NCI-H1436 (cell line): ENCODE measurements around the gene ABHD11.
"Not testable (repeated sequence)": the region's sequence is repeated elsewhere in the genome, so short reads cannot be mapped to it uniquely, and the experiment has no call there.

Experiments
- DNase-seq: peaks from one replicate; lab custom pipeline; 2025; lab: John Stamatoyannopoulos, UW

The ABHD11 gene, protein sequence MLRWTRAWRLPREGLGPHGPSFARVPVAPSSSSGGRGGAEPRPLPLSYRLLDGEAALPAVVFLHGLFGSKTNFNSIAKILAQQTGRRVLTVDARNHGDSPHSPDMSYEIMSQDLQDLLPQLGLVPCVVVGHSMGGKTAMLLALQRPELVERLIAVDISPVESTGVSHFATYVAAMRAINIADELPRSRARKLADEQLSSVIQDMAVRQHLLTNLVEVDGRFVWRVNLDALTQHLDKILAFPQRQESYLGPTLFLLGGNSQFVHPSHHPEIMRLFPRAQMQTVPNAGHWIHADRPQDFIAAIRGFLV

DNA sequence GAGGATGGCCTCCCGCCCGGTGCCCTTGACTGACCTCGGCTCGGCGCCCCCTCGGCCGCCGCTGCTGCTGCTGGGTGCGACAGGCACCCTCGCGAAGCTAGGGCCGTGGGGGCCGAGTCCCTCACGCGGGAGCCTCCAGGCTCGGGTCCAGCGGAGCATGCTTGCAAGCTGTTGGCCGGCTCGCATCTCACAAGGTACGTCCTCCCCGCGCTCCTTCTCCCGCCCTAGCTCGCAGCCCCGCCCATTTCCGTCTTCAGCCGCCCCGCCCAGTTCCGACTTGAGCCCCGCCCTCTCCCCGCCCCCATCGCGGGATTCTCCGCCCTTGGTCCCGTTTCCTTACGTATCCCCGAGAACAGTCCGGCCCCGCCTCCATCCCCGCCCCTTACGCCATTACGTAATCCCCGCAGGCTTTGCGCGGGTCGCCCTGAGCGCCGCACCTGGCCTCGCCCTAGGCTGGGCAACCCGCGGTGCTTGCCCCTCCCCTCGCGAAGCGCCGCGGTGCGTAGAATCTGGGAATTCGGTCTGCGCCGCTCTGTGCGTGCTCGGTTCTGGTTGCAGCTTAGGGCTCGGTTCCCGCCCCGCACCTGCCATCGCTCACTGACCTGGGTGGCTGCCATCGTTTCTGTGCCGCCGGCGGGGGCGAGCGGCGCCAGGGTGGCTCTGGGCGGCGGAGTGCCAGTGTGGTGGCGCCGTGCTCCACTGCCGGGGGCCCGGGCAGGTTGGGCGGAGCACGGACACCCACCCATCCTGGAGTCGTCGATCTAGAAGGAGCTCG lies at the start of gene ABHD11:
Gene ABHD11, minus strand, starts transcription at position 191 of the 775 bp plus-strand sequence. Its CDS starts 32 bp downstream, at position 159.
- DNase-seq = peak; percentile 97

DNA sequence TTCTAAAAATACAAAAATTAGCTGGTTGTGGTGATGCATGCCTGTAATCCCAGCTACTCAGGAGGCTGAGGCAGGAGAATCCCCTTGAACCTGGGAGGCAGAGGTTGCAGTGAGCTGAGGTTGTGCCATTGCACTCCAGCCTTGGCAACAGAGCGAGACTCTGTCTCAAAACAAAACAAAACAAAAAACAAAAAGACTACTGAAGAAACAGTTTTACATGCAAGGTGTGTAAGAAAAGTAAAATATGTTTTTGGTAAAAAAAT lies 49.1 kb upstream of the ABHD11 start:
- DNase-seq = not testable (repeated sequence)

DNA sequence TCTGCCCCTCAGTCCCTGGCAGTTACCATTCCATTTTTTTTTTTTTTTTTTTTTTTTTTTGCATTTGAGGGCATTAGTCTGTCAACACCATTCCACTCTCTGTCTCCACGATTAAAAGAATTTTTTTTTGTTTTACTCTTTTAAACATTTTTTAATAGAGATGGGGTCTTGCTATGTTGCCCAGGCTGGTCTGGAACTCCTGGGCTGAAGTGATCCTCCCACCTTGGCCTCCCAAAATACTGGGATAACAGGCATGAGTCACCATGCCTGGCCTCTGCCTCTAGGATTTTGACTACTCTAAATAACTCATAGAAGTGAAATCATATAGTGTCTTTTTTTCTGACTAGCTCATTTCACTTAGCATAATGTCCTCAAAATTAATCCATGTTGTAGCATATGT lies 48.0 kb upstream of the ABHD11 start:
- no peak for DNase-seq

DNA sequence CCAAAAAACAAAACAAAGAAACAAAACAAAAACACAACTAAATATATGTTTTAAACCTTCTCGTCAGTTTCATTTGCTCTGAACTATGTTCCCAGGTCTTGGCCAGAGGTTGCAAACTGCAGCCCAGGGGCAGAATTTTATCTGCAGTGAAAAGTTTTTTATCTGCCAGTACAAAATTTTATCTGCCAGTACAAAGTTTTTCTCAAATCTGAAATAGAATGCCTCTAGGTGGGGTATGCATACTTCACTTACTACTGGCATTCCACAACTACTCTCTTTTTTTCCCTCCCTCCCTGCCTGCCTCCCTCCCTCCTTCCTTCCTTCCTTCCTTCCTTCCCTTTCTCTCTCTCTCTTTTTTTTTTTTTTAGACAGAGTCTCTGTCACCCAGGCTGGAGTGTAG lies 40.9 kb upstream of the ABHD11 start:
- DNase-seq = no peak

DNA sequence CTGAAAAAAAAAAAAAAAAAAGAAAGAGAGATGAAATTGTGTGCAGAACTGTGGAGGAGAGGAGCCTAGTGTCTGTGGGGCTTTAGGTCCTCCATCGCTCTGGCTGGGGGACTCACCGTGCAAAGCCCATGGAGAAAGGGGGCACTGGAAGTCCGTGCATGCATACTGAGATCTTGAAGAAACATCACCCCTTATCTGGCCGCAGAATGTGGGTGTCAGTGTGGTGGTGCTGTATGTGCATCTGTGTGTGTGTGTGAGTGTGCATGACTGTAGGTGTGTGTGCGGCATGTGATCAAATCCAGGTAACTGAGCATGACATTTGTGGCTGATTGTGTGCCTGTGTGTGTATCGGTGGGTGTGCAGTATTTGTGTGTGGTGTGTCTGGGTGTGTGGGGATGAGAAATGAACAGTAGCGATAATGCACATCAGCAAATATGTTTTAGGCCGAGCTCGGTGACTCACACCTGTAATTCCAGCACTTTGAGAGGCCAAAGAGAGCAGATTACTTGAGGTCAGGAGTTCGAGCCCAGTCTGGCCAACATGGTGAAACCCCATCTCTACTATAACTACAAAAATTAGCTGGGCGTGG lies 40.3 kb upstream of the ABHD11 start:
- DNase-seq = no peak

DNA sequence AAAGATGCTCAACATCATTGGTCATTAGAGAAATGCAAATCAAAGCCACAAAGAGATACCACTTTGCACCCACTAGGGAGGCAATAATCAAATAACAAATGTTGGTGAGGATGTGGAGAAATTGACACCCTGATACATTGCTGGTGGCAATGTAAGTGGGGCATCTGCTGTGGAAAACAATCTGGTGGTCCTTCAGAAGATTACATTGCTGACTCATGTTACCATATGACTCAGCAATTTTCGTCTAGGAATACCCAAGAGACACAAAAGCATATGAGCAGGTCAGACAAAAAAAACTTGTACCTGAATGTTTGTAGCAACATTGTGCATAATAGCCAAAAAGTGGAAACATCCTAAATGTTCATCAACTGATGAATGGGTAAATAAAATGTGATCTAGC lies 36.3 kb upstream of the ABHD11 start:
- peak; percentile 49 for DNase-seq

DNA sequence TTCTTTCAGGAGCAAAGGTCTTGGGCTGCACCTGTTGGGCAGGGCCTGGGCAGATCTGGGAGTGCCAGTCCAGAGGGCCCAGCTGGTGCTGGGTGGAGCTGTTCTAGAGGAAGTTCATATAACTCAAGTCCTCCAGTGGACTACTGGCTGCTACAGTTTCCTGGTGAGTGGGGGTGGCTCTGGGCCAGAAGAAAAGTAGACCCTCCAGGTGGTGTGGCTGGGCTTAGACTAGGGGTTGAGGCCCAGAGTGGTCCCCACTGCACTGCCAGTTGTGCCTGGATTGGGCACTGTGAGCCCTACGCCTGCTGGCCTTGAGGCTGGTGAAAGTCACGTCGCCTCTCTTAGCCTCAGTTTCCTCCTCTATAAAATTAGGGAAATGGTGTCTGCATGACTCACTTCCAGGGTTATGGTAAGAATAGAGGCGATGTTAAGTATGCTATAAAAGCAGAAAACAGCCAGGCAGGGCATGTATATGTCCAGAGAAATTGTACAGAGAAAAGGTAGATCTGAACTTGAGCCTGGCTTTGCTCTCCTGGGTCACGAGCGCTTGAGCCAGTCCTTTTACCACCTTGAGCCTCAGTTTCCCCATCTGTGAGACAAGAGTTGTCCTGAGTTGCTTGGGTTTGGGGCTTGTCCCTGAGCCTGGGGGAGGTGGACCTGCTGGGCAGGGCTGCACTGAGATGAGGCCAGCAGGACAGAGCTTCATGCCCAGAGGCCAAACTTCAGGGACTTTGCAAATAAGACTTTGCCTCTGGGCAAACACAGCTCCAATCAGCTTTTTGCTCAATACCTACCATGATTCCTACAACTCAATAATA lies 35.3 kb upstream of the ABHD11 start:
- DNase-seq = no peak

DNA sequence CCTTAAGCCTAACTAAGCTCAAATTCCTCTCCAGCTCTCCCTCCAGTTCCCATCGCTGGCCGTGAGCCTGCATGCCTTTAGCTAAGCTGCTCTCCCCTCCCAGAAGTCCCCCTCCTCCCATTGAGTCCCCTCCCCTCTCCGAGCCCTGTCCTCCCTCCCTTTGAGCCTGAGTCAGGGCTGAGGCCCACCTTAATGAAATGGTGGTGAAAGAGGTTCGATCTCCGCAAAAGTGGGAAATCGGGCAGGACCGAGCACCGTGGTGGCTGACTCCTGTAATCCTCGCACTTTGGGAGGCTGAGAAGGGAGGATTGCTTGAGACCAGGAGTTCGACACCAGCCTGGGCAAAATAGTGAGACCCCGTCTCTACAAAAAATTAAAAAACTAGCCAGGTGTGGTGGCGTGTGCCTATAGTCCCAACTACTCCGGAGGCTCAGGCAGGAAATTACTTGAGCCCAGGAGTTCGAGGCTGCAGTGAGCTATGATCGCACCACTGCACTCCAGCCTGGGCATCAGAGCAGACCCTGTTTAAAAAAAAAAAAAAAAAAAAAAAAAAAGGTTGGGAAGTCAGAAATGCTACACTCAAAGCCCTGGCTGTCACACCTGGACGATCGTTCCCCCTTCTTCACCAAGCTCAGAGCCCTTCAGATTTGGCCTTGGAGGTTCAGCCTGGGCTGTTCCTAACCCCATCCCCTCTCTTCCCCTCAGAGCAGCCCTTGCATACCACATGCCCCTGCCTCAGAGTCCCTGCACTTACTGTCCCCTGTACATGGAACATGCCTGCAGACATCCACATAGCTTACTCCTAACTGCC lies 32.5 kb upstream of the ABHD11 start:
- DNase-seq = no peak

DNA sequence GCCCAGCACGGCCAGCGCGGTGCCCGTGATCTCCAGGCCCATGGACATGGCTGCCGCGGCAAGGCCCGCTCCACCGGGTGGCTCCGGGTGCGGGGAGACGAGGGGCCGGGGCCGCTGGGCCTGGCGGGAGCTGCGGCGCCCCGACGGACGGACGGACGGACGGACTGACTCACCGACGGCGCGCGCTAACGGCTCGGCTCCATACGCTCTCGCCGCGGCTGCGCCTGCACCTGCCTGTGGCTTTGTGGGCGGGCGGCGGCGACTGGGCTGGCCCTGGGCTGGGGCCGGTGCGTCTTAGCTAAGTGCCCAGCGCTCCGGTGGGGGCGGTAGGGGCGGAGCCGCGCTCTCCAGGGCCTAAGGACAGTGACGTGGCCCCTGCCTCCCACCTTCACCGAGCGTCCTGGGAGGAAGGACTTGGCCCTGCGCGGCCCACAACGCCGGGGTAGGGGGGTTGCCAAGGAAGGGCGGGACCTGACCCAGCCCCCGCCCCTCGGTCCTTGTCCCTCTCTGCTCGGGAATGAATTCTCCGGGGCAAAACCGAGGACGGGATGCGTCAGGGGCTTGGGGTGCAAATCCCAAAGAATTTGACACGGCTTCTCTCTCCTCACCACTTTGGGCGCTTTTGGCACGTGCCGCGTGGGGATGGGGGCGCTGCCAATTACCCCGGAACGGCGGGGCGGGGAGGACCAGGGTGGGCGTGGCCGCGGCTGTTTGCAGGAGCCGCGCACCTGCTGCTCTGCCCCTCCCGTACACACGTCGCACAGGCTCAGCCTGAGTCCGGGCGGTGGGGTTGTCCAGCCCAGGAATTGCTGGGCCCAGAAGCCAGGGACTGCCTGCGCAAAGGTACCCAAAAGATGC lies 31.6 kb upstream of the ABHD11 start, which contains the start of gene CLDN3:
Gene CLDN3, minus strand, starts transcription at position 269 of the 858 bp plus-strand sequence. Its CDS starts 221 bp downstream, at position 48.
- DNase-seq = peak; percentile 92

DNA sequence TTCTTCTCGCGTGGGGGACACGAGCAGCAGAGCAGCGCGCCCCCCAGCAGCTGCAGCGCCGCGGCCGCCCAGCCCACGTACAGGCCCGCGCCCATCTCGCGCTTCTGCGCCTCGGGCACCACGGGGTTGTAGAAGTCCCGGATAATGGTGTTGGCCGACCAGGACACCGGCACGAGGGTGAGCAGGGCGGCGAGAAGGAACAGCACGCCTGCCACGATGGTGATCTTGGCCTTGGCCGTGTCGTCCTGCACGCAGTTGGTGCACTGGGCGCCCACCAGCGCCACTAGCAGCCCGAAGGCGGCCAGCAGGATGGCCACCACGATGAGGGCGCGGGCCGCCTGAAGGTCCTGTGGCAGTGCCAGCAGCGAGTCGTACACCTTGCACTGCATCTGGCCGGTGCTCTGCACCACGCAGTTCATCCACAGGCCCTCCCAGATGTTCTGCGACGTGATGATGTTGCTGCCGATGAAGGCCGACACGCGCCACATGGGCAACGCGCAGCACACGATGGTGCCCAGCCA lies 30.9 kb upstream of the ABHD11 start:
- DNase-seq = no peak

DNA sequence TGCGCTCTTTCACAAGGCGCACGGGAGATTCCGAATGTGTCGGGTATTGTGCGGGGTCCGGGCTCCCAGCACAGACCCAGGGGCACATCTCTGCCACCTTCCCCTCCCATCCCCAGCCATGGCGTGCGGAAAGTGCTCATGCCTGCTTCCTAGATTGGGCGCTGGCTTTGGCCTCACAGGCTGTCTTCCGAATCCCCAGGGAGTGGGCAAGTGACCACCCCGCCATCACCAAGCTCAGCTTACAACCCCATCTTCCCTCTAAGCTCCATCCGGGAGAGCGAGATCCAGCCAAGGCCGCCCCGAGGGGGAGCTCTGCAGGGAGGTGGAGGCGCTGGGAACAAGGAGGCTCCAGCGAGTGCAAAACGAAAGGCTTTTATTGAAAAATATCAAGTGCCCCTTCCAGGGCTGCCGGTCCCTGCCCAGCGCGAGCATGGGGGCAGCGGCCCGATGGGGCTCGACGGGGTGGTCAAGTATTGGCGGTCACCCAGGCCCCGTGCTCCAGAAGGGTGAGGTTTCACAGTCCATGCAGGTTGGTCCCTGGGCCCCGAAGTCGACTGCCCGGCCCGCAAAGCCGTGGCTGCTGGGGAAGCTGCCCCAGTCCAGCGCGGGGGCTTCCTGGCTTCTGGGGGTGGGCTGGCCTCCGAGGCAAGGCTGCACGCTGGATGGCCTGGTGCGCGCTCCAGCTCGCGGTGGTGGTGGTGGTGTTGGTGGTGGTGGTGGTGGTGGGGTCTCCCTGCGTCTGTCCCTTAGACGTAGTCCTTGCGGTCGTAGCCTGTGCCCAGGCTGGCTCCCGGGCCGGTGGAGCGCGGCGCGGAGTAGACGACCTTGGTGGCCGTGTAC lies 30.3 kb upstream of the ABHD11 start:
- DNase-seq = no peak

DNA sequence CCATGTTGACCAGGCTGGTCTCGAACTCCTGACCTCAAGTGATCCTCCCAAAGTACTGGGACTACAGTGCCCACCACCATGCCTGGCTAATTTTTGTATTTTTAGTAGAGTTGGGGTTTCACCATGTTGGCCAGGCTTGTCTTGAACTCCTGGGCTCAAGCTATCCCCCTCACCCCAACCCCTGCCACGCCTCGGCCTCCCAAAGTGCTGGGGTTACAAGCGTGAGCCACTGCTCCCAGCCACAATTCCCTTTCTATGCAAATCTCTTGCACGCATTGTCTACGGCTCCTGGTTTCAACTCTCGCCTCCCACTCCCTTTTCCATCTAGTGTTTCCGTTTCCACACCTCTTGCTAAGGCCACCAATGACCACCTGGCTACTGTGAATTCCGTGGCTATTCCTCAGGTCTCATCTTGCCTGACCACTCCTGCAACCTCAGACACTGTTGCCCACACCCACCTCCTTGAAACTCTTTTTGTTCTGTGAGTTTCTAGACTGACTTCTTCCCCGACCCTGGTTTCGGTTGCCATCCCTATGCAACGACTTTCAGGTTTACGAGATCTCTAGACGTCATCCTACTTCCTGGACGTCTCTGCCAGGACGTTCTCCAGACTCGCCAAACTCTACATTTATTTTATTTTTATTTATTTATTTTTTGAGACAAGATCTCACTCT lies 28.1 kb upstream of the ABHD11 start:
- DNase-seq = no peak

DNA sequence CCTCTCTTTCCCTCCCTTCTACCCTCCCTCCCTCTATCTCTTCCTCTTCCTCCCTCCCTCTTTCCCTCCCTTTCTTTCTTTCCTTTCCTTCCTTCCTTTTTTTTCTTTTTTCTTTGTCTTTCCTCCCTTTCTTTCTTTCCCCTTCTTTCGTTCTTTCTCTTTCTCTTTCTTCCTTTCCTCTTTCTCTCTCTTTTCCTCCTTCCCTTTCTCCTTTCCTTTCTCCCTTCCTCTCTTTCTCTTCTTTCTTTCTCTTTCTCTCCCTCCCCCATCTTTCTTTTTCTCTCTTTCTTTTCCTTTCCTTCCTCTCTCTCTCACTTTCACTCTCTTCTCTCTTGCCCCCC lies 24.0 kb upstream of the ABHD11 start:
- DNase-seq = no peak

DNA sequence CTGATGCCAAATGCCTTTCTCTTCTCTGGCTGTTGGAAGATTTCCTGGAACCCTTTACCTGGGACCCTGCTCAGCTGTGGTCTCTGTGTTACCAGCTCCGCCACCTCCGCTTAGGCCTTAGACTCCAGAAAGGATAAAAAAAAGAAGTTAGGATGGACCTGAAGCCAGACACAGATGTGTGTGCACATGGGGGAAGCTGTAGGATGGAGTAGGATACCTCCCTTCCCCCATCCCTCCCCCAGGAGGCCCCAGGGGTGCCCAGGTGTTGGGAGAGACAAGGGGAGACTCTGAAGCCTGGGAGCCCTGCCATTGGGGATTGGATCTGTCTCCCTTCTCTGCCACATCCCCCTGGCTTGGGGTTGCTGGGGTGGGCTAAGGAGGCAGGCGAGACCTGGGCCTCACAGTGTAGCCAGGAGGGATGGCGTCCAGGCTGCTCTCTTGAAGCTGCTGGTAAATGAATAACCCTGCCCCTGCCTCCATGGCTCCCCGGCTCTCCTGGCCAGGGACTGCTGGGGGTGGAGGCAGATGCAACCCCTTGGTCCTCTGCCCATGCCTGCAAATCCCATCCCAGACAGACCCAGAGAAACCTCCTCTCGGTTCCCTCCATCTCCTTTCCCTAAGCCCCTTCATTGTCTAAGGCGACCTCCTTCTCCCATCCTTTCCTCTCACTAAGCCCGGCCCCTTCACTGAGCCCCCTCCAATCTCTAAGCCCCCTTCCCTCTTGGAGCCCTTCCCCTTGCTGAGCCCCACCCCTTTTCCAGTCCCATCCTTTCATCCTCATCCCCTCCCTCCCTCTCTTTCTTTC lies 23.5 kb upstream of the ABHD11 start:
- DNase-seq = no peak

DNA sequence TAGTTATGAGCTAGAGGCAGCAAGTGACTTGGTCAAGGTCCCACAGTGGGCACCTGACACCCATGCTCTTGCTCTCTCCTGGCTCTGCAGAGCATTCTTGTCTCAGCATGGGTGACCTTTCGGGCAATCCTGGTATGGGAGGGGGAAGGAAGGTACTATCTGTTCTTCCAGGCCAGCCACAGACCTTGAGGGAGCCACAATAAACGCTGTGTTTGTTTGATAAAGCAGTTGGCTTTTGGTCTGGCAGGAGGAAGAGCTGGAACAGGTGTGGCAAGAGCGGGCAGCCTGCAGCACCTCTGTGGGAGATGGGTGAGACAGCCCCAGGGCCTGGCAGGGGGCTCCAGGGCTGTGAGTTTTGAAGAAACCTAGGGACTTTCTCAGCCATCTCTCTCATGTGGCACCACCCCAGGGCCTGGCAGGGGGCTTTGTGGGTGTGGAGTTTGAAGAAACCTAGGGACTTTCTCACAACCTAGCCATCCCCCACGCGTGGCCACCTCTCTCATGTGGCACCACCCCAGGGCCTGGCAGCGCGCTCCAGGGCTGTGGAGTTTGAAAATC lies 20.1 kb upstream of the ABHD11 start:
- DNase-seq = no peak

DNA sequence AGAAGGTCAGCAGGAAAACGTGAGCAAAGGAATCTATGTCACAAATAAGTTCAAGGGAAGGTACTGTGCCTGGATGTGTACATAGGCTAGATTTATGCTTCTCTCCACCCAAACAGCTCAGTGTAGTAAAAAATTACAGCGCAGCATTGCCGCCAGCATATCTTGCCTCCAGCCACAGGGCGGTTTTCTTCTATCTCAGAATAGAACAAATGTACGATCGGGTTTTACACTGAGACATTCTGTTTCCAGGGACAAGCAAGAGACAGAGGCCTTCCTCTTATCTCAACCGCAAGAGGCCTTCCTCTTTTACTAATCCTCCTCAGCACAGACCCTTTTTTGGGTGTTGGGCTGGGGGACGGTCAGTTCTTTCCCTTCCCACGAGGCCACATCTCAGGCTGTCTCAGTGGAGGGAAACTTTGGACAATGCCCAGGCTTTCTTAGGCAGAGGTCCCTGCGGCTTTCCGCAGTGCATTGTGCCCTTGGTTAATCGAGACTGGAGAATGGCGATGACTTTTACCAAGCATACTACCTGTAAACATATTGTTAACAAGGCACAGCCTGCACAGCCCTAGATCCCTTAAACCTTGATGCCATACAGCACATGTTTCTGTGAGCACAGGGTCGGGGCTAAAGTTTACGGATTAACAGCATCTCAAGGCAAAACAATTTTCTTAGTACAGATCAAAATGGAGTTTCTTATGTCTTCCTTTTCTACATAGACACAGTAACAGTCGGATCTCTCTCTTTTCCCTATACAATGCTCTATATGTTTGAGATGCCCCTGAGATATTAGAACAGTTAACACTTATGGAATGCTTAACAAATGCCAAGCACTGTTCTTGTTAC lies 11.6 kb upstream of the ABHD11 start:
- no peak for DNase-seq

DNA sequence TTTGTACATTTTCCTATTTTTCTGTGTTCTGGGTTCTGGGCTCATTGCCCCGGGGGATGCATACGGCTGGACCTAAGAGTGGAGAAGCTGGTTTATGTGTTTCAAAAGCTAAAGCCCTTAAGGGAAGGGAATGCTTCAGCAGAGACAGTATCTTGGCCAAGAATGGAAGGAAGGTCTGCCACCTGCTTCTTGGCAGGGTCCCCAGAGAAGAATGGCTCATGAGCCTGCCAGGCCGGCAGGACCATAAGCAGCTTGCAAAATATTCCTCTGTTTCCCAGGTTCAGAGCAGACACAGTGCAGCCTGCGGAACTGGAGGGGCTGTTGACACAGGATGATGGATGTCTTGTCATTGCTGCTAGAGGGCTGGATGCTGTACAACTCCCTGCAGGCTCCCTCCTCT lies 7.8 kb upstream of the ABHD11 start:
- no peak for DNase-seq
